Ishikawa (cell line): ENCODE data around the gene WFIKKN1.

ENCODE experiments used
- CREB1 ChIP-seq: IDR thresholded peaks from 2 replicates; pipeline ENCODE4 v1.6.1; 2012; ENCODE audit warnings: low read depth
- EP300 ChIP-seq: IDR thresholded peaks from 2 replicates; pipeline ENCODE4 v1.6.1; 2012; ENCODE audit warnings: borderline replicate concordance
- MAX ChIP-seq: IDR thresholded peaks from 2 replicates; pipeline ENCODE4 v1.6.1; 2012
- NFIC ChIP-seq: IDR thresholded peaks from 2 replicates; pipeline ENCODE4 v1.6.1; 2012
- REST ChIP-seq: IDR thresholded peaks from 2 replicates; pipeline ENCODE4 v1.6.1; 2012; ENCODE audit warnings: low read depth, mild to moderate bottlenecking
- TAF1 ChIP-seq: IDR thresholded peaks from 2 replicates; pipeline ENCODE4 v1.6.1; 2012; ENCODE audit warnings: low read depth, mild to moderate bottlenecking
- USF1 ChIP-seq: IDR thresholded peaks from 2 replicates; pipeline ENCODE4 v1.6.1; 2012

- TF ChIP-seq TAF1 (no peak), USF1 (no peak), CREB1 (no peak), REST (no peak), NFIC (no peak), EP300 (no peak), MAX (no peak)
These were observed 6.2 kb upstream of the WFIKKN1 start for GRCh38 chr16:624526-625070.
